Measurements from ENCODE around the gene ARMC7.

Gene ARMC7

DNA sequence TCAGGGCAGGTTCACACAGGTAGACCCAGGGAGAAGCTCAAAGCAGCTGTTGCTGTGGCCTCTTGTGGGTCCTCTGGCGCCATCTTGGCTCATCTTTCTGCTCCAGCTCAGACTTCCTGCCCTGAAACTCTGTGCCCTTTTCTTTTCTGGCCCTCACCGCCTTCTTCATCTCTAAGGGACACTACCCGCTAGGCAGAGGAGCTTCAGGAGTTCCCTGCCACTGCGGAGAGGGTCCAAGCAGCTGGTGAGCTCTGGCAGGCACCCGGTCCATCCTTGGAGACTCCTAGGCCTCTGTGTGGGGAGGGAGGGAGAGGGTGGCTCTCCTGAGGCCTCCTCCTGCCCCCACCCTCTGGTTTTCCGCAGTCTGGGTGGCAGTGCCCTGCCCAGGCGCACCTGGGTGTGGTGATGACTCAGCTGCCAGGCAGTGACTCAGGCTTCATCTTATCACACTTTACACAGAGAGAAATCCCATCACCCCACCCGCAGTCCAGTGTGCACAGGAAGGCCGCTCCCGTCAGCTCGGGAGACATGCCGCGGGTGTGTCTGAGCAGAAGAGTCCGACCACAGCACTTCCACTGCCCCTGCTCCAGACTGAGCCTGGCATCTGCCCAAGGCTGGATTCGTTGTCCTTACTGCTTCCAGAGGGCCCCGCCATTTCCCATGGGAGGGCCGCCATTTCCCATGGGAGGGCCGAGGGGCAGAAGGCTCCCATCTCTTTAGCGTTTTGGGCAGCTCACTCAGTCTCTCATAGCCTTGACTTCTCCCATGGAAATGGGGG is 14.5 kb downstream of the ARMC7 start:
- TF ChIP-seq, protein P1, sequence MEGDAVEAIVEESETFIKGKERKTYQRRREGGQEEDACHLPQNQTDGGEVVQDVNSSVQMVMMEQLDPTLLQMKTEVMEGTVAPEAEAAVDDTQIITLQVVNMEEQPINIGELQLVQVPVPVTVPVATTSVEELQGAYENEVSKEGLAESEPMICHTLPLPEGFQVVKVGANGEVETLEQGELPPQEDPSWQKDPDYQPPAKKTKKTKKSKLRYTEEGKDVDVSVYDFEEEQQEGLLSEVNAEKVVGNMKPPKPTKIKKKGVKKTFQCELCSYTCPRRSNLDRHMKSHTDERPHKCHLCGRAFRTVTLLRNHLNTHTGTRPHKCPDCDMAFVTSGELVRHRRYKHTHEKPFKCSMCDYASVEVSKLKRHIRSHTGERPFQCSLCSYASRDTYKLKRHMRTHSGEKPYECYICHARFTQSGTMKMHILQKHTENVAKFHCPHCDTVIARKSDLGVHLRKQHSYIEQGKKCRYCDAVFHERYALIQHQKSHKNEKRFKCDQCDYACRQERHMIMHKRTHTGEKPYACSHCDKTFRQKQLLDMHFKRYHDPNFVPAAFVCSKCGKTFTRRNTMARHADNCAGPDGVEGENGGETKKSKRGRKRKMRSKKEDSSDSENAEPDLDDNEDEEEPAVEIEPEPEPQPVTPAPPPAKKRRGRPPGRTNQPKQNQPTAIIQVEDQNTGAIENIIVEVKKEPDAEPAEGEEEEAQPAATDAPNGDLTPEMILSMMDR (IDR thresholded peaks at IDR 0.05) = no peak

DNA sequence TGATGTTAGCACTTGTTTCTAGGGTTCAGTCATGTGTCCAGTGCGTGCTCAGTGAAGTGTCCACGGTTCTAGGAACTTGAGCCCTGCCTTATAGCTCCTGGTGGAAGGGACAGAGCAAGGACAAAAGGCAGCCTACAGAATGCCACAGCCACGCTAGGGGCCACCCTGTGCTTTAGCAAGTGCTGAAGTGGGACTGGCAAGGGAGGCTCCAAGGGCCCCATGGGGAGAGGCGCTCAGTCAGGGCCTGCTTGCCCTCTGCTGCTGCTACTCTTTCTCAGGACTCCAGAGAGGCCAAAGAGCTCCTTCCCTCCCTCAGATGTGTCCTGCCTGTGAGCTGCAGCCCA is 15.0 kb downstream of the ARMC7 start:
- TF ChIP-seq, protein P1 (IDR thresholded peaks at IDR 0.05) = no peak

DNA sequence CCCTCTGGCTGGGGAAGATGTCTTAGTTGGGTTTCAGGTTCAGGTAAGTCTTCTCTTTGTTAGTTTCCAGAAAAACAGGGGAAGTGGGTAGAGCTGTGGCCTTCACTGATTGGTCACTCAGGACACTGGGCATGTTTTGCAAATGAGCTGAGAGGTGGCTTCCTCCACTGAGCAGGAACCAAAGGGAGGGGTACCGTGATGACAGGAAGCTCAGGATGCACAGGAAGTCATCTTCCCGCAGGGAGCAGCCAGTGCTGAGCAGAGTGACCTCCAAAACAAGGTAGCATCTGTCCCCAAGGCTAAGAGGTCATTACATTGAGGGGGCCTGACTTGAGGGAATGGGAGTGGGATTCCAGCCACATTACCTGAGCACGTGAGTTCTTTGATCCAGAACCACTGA is 16.2 kb downstream of the ARMC7 start:
- TF ChIP-seq, protein P1 (IDR thresholded peaks at IDR 0.05) = no peak

DNA sequence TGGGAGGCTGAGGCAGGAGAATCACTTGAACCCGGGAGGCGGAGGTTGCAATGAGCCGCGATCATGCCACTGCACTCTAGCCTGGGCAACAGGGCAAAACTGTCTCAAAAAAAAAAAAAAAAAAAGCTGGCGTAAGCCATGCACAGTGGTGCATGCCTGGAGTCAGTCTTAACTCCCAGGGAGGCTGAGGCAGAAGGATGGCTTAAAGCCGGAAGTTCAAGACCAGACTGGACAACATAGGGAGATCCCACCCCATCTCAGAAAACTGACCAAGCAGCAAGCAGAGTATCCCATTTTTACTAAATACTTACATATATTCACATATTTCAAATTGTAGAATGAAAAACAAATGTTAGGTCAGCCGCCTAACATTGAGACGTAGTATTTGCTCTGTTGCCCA is 17.2 kb downstream of the ARMC7 start:
- TF ChIP-seq, protein P1 (IDR thresholded peaks at IDR 0.05) = no peak

DNA sequence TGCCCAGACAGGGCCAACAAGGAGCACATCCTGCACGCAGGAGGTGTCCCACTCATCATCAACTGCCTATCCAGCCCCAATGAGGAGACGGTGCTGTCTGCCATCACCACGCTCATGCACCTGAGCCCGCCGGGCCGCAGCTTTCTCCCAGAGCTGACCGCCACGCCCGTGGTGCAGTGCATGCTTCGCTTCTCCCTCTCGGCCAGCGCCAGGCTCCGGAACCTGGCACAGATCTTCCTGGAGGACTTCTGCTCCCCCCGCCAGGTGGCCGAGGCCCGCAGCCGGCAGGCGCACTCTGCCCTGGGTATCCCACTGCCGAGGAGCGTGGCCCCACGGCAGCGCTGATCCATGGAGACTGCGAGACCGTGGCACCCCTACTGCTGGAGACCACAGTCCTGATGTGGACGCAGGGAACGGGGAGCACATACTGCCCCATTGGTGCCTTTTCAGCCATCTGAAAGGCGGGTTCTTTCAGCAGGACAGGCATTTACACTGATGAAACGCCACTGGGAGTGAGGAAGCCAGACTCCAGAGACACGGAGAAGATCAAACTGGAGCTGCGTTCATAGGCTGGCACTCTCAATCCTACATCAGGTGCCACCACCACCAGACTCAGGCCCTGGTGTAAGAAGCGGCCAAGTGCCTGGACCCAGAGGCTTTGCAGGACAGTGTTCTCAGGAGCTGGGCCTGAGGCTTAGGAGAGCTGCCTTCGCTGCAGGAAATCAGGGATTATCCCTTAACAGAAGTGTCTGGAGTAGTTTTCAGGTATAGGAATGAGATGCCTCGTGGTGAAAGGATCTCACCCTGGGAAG is 19.1 kb downstream of the ARMC7 start:
- TF ChIP-seq, protein P1 (IDR thresholded peaks at IDR 0.05) = no peak

DNA sequence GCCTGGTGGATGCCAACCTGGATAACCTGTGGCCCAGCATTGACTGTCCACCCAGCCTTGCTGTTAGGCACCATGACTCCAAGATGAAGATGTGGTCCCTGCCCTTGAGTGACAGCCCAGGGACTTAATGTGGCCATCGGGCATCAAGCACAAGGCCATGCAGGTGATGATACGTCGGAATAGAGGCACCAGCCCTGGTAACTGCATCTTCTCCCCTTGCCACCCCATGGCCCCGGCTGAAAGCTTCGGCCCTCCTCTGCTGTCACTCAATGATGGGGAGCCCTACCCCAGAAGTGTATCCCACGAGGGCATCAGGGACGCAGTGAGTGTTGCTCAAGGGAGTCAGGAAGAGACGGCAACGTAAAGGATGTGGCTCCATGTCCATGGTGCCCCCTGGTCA is 19.8 kb downstream of the ARMC7 start:
- TF ChIP-seq, protein P1 (IDR thresholded peaks at IDR 0.05) = no peak

DNA sequence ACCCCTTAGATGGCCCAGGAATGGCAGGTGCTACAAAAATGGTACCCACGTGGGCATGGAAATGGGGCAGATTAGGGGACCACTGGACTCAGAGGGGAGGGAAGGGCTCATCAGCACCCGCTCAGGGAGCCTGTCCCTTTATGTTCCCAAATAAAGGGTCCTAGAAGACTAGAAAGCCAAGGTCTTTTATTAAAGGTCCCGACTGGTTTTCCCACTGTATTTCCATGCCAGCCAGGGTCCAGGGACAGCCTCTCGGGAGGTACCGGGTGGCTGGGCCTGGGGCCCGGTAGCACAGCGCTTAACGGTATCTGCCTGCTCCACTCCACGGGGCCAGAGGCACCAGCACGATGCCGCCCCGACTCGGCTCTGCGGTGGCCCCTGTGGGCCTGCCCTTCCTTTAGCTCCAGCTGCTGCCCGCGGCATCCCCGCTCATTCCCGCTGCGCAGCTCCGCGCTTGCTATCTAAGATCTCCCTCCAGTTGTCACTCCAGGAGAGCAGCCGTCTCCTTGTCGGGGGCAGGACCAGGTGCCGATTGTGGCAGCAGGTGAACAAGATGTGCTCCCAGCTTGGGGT is 20.4 kb downstream of the ARMC7 start:
- TF ChIP-seq, protein P1 (IDR thresholded peaks at IDR 0.05) = no peak
